Measurements from ENCODE around the gene DENND1A.
"Not testable (repeated sequence)": the region's sequence is repeated elsewhere in the genome, so short reads cannot be mapped to it uniquely, and the experiment has no call there.

The DENND1A gene

DNA sequence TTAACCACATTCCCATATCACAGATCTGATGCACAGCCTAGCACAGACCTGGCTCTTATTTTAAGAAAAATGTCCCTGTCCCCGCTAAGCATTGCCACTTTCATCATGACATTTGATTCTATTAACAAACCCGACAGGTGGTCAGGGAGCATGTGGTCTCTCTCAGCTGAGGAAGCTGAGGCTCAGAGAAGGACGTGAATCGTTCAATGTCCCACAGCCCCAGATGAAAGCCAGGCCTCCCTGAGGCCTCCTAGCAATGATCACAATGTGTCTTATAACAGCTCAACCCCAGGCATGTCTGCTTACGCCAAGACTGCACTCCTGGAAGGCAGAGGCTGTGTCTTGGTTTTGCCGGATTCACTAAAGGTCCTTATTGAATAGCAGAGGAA, 584.4 kb downstream of the DENND1A start:
- DNase-seq: no peak

DNA sequence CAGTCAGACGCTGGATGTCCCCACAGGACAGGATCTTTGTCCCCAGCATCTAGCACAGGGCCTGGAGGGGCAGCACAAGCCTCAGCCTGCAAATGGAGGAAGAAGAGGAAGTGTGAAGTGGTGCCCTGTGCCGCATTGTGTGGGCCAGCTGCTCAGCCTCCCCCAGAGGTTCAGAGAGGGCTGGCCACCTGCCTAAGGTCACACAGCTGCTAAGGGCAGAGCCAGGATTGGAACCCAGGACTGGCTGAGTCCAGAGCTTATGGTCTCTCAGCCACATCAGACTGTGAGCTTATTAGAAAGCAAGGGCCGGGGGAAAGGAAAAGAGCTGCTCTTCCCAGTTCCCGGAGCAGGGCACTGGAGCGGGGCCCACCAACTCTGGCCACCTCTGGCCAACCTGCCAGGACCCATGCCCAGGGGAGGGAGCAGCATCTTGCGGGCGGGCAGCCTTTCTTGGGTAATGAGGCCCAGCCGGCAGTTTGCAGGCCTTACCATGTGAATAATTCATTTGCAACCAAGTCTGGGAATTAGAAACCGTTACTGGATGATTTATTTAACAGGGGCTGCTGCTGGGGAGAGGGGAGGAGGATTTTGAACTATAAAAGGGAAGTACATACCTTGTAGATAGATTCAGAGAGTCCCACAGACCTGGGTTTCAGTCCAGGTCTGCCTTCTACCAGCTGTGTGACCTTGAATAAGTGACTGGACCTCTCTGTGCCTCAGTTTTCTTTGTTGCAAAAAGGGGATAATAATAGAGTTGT, 585.6 kb downstream of the DENND1A start:
- no peak for DNase-seq

DNA sequence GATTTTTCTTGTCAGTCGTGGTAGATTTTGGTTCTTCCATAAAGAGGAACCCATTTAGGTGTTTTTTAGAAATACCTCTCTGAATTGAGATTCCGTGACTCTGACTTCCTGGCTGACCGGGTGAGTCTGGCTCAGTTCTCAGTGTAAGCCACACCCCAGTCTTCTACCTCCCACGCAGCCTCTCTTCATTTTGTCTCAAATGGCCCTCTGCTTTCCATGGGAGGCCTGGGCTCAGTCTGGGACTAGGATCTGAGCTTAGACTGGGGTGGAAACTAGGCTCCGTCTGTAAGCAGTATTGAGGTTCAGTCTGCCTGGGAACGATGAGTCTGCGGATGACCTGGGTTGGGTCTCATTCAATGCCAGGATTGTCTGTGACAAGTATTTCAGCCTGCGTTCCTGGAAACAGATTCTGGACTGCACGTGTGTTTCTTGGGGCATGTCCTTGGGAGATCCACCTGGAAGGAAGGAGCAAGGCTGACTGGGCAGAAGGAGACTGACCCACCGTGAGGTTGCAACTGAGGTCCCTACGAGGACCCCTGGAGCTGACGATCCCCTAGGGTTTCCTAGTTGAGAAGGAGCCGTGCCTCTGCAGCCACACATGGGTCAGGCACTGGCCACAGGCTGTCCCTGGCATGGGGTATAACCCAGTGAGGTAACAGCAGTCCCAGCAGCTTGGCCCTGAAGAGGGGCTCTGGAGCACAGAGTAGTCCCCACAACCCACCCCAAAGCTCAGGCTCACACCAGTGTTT, 586.3 kb downstream of the DENND1A start:
- DNase-seq: no peak

DNA sequence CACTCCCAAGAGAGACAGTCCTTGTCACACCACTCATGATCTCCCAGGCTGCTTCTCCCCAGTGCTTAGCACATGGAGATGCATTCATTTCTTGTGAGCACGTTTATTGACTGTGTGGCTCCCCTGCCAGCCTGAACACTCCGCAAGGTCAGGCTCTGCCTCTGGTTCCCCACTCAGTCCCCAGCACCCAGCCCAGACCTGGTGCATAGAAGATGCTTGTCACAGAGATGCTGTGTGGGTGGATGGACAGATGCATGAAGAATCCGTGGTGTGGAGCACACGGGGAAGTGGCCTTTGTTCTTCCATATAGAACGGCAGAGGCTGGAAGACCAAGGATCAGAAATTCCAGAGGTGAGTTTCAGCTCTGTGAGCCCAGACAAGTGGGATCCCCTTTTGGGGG, 587.7 kb downstream of the DENND1A start:
- DNase-seq: no peak

DNA sequence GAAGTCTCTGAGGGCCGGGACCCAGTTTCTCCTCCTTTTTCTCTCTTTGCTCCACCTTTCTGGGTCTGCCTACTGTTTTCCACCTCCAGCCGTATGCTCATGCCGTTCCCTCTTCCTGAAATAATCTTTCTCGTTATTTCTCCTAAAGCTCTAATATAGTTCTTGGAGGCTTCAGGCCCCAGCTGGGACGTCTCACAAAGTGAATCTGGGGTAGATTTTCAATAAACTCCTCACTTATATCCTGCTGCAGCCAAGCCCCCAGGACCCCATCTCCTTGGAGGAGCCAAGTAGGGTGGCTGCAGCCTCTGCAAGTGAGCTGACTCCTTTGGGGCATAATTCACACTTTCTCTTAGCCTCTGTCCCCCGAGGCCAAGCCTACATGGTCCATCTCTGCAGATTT, 588.1 kb downstream of the DENND1A start:
- no peak for DNase-seq

DNA sequence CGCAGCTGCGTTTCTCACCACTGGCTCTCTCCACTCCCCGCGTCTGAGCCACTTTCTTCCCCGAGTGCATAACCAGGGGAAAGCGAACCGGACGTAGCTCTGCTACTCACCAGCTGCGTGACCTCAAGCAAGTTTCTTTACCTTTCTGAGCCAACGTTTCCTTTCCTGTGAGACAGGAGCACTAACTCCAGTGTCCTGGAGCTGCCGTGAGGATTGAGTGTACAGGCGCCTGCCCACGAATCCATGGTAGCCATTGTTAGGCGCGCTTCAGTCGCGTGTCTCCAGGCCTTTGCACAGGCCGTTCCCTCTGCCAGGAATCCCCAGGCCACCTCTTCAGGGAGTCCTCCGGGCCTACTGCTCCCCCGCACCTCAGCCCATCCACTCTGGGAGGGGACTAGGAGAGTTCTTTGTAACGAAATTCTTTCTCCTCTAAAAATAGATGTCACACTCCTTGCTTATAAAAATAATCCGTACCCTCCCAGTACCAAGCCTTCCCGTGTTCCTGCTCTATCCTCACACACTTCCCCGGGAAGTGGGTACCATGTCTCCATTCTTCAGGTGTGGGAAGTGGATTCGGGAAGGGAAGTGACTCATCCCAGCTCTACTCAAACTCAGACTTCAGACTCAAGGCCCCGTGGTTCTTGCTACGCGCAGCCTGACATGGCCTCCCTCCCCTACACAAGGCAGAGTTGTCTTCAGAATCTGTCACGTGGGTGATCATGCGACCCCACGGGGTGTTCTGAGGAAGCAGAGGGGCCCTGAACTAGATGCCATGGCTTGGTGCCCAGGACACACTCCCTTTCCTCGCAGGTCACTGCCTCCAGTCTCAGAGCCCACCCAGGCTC, 590.0 kb downstream of the DENND1A start:
- DNase-seq: peak; percentile 13

DNA sequence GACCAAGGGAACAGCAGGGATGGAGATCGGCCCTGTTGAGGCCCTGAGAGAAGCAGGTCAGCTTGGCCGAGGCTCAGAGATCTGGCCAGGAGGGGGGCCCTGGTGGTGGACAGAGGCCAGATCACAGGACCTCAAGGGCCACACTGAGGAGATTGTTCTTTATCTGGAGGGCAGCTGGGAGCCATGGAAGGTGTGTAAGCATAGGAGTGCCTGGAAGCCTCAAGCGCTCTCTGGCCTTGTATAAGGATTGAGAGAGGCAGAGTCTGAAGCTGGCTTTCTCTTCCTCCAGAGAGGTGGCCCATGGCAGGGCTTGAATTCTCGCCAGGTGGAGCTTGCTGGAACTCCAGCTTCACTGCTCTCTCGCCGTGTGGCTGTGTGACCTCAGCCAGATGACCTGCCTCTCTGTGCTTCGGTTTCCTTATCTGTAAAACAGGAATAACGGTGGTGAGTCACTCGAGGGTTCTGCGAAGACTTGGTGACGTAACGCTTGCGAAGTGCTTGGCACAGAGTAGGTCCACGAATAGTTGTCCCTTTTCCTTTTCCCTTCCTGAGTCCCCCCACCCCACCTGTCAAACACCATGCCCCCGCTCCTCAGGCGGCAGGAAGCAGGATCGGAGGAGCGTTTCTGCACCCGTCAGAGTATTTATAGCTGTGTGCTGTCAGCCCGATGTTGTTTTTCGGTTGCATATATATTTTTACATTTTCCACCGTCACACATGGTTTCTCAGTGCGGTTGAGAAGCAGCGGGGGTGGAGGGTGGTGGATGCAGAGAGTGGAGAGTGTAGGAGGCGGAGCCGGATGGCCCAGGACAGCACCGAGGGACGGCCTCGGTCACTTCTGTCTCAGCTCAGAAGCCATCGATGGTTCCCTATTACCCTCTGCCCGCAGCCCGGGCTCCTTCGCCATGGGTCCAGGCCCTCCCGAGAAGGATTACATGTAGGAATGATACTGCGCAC, 590.9 kb downstream of the DENND1A start:
- peak; percentile 60 for DNase-seq

DNA sequence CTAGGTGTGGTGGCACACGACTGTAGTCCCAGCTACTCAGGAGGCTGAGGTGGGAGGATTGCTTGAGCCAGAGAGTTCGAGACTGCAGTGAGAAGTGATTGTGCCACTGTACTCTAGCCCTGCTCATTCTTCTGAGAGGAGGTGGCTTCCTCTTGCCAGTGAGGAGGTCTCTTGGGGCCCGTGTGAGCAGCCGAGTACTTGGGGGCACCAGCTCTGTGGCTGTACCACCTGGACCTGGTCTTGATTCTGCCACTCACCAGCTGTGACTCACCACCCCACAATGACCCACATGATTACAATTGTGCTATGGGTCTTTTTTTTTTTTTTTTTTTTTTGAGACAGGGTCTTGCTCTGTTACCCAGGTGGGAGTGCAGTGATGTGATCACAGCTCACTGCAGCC, 592.0 kb downstream of the DENND1A start:
- DNase-seq: no peak

DNA sequence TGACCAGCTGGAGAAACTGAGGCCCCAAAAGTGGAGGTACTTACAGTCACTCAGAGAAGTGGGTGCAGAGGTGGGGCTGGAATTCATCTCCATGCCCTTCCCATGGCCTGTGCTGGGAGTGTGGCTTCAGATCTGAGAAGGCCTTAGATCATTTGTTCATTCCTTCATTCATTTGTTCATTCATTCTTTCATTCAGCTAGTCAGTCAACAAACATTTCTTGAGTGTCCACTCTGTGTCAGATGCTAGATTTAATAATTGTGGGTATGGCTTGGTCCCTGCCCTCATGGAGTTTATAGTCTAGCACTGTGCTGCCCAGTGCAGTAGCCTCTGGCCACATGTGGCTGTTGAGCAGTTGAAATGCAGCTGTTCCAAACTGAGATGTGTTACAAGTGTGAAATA, 593.0 kb downstream of the DENND1A start:
- DNase-seq: no peak

DNA sequence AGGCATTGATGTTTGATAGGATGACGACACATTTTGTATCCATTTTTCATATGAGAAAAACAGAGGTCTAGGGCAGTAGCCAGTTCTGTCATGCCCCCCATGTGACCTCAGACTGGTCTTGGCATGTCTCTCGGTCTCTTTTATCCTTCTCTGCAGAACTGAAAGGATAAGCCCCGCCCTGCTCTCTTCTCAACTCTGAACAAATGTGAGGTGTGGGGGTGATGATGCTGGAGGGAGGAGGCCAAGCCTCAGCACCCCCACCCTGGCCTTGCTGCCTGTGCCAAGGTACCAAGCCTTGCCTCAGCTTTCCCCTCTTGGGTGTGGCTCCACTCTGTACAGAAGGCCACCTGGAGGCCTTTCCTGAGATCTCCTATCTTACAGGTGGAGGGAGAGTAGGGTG, 593.5 kb downstream of the DENND1A start:
- DNase-seq: no peak

DNA sequence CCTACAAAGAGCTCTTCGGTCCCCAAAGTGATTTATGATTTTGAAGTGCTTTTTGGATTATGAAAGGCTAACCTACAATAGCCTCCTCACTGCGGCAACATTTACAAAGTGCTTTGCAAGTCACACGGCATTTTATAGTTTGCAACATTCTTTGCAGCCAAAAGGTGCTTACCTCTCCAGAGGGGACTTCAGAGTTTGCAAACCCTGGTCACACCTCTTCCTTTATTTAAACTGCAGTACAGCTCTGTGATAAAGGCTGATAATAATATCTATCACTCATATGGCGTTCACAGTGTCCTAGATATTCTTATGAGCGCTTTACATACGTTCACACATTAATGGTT, 594.0 kb downstream of the DENND1A start:
- DNase-seq: no peak

DNA sequence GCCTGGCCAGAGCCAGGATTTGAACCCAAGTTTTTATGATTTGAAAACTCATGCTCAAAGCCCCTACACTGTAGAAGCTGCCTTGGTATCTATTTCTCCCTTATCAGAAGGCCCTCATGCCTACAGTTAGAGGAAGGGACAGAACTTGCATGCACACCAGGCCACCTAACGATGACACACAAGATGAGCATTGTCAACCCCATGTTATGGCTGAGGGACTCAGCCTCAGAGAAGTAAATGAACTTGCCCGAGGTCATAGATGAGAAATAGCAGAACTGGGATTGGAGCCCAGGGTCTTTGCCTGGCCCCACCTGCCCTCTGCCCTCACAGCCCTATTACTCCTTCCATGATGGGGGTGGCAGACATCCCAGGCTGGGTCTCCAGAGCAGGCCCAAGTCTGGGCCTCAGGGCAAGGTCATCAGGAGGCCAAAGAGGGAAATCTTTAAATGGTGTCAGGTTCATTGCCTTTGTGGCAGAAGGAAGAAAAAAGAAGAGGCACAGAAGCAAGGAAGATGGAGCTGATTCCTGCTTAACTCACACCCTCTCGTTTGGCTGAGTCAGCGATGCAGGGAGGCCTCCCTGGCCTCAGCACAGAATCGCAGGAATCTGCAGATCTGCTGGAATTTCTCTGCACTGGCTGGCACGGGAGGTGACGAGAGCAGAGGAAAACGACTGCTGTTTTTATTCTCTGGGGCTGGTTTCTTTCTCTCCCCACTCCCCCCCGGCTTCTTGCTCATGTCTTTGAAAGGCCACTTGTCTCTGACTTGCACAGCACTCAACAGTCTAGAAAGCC, 594.5 kb downstream of the DENND1A start:
- DNase-seq: no peak

DNA sequence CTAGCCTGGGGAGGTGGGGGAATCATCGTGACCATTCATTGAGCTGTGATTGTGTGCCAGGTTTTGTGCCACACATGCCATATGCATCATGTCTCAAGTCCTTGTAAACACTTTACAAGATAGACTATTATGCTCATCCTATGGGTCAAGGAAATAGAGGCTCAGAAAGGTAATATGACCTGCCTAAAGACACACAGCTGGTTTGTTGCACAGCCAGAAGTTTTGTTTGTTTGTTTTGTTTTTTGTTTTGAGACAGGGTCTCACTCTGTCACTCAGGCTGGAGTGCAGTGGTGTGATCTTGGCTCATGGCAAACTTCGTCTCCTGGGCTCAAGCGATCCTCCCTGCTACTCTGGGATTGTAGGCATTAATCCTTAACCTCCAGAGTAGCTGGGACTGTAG, 595.3 kb downstream of the DENND1A start:
- no peak for DNase-seq

DNA sequence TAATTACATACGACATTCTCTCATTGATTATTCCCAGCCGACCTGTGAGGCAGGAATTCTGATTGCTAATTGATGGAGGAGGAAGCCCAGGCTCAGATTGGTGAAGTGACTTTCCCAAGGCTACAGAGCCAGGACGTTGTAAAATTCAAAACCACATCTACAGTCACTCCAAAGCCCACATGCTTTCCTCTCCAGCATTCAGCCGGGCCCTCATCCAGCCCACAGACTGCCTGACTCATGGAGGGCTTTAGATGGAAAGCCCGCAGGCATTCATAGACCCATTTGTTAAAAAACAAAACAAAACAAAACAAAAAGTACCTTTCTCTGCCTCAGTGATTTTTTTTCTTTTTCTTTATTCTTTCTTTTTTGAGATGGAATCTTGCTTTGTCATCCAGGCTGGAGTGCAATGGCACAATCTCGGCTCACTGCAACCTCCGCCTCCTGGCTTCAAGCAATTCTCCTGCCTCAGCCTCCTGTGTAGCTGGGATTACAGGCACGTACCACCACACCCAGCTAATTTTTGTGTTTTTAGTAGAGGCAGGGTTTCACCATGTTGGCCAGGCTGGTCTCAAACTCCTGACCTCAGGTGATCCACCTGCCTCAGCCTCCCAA, 596.8 kb downstream of the DENND1A start:
- not testable (repeated sequence) for DNase-seq

DNA sequence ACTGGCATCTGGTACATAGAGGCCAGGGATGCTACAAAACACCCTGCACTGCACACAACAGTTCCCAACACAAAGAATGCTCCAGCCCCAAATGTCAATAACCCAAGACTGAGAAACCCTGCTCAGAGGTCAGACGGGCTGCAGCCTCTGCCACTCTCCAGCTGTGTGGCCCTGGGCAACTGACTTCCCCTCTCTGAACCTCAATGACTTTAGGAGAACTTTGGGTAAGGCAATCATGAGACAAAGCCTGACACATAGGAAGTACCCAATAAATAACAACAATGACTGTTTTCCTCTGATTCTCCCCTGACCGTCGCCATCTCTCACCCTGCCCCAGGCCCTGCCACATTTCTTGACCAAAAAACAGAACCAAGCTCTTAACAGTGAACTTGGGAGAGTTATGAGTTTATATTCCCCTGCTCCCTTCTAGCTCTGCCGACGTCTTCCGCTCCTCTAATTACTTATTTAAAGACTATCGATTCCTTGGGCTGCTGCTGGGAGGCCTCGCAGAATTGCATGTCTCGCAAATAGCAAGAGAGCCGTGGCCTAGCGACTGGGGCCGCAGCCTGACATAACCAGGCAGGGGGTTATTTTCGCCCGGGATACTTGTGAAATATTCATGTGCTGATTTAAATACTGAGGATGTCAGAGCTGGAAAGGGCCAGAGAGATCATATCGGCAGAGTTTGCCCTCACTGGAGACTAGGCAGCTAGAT, 598.4 kb downstream of the DENND1A start:
- DNase-seq: no peak
